ENCODE results near the gene RET.

- no peak for TF ChIP-seq POLR2AphosphoS5 (IDR thresholded peaks at IDR 0.05)
- TF ChIP-seq POLR2A (IDR thresholded peaks at IDR 0.05), result no peak
Measured at GRCh38 chr10:43079856-43080255, 3.0 kb downstream of the RET start.
